IMR-90 (cell line): Measurements from ENCODE around the gene FLT3LG. TPM values are rescaled to one million over a fixed set of nuclear protein-coding genes. Genes with fewer than 3 reads are reported as not detected.

ENCODE experiments used
- ATAC-seq: fragments of 200-7000 bp; cut with Tn5 transposase; 2 replicates; pipeline ENCODE4 v1.9.1; 2020; ENCODE audit warnings: low read depth, mild to moderate bottlenecking, moderate library complexity
- BruUV-seq: library from RNA; stranded (reverse); fragments of 400-500 nt; replicated peaks from 2 replicates; lab custom pipeline; 2021; lab: Mats Ljungman, UMichigan
- CTCF ChIA-PET: fragments of 300-600 bp; formaldehyde crosslinking; extraction: SDS; loops from one replicate; lab custom pipeline; 2021; ENCODE audit warnings: antibody characterized with exemption; lab: Yijun Ruan, JAX
- POLR2A ChIA-PET: fragments of 300-600 bp; sonication (Branson Sonifier 250); formaldehyde crosslinking; loops from one replicate; lab custom pipeline; 2022; ENCODE audit warnings: antibody characterized with exemption; ENCODE audit not compliant: unreplicated experiment; lab: Charles Lee
- DNase-seq: peaks from one replicate; pipeline ENCODE4 v3.0.0; 2013
- H2AFZ ChIP-seq: replicated peaks from 2 replicates; pipeline ENCODE3; 2013; ENCODE audit warnings: low read length, mild to moderate bottlenecking; ENCODE audit not compliant: poor library complexity
- H2AK5ac ChIP-seq: 2 replicates; pipeline ENCODE4 v1.6.1; 2013; ENCODE audit warnings: low read depth, low read length, inconsistent platforms
- H2AK9ac ChIP-seq: replicated peaks from 2 replicates; pipeline ENCODE3; 2013; ENCODE audit warnings: mild to moderate bottlenecking, low read depth, low read length, moderate library complexity; ENCODE audit not compliant: poor library complexity
- H2BK120ac ChIP-seq: 2 replicates; pipeline ENCODE4 v1.6.1; 2013; ENCODE audit warnings: low read depth, low read length, inconsistent platforms
- H2BK15ac ChIP-seq: 3 replicates; pipeline ENCODE4 v1.6.1; 2013; ENCODE audit warnings: low read depth, low read length, inconsistent platforms
- H2BK20ac ChIP-seq: 2 replicates; pipeline ENCODE4 v1.6.1; 2013; ENCODE audit warnings: low read depth, mild to moderate bottlenecking, inconsistent platforms, low read length, moderate library complexity
- H2BK5ac ChIP-seq: 2 replicates; pipeline ENCODE4 v1.6.1; 2013; ENCODE audit warnings: mild to moderate bottlenecking, low read depth, low read length, inconsistent platforms; ENCODE audit not compliant: poor library complexity, severe bottlenecking
- H3K14ac ChIP-seq: replicated peaks from 2 replicates; pipeline ENCODE4 v1.6.1; 2013; ENCODE audit warnings: low read depth, low read length, inconsistent platforms
- H3K18ac ChIP-seq: 2 replicates; pipeline ENCODE4 v1.6.1; 2013; ENCODE audit warnings: low read depth, low read length, control low read depth
- H3K23ac ChIP-seq: 2 replicates; pipeline ENCODE4 v1.6.1; 2013; ENCODE audit warnings: low read depth, low read length, inconsistent platforms
- H3K27ac ChIP-seq: 2 replicates; pipeline ENCODE4 v1.5.1; 2013; ENCODE audit warnings: mild to moderate bottlenecking, control low read depth, low read length; ENCODE audit not compliant: insufficient read depth
- H3K27me3 ChIP-seq: 2 replicates; pipeline ENCODE4 v1.6.1; 2013; ENCODE audit warnings: low read length; ENCODE audit not compliant: control insufficient read depth, insufficient read depth
- H3K36me3 ChIP-seq: 2 replicates; pipeline ENCODE4 v1.6.1; 2013; ENCODE audit warnings: low read length, mixed read lengths; ENCODE audit not compliant: control insufficient read depth, insufficient read depth
- H3K4ac ChIP-seq: 2 replicates; pipeline ENCODE4 v1.6.1; 2013; ENCODE audit warnings: low read depth, low read length, inconsistent platforms
- H3K4me1 ChIP-seq: 2 replicates; pipeline ENCODE4 v1.6.1; 2013; ENCODE audit warnings: low read length, mixed read lengths; ENCODE audit not compliant: control insufficient read depth, insufficient read depth
- H3K4me2 ChIP-seq: 2 replicates; pipeline ENCODE4 v1.6.1; 2013; ENCODE audit warnings: low read depth, mild to moderate bottlenecking, control low read depth, low read length, moderate library complexity
- H3K4me3 ChIP-seq: 2 replicates; pipeline ENCODE4 v1.5.1; 2013; ENCODE audit warnings: low read depth, mild to moderate bottlenecking, control low read depth, low read length, moderate library complexity; ENCODE audit not compliant: insufficient read depth
- H3K56ac ChIP-seq: 2 replicates; pipeline ENCODE4 v1.6.1; 2013; ENCODE audit warnings: low read length, inconsistent platforms; ENCODE audit not compliant: insufficient read depth; ENCODE audit errors: extremely low read depth
- H3K79me1 ChIP-seq, 2 experiments: 2 replicates each; pipeline ENCODE4 v1.6.1; 2013; ENCODE audit warnings: low read length in 2 of 2, inconsistent platforms in 1 of 2, low read depth in 1 of 2
- H3K9ac ChIP-seq: 2 replicates; pipeline ENCODE4 v1.6.1; 2013; ENCODE audit warnings: low read depth, low read length, control low read depth
- H3K9me1 ChIP-seq: 2 replicates; pipeline ENCODE4 v1.6.1; 2013; ENCODE audit warnings: low read length, inconsistent platforms; ENCODE audit not compliant: insufficient read depth
- H3K9me3 ChIP-seq: 2 replicates; pipeline ENCODE4 v1.6.1; 2013; ENCODE audit warnings: low read length; ENCODE audit not compliant: control insufficient read depth, insufficient read depth
- H4K20me1 ChIP-seq: 2 replicates; pipeline ENCODE4 v1.6.1; 2013; ENCODE audit warnings: low read length, inconsistent platforms; ENCODE audit not compliant: insufficient read depth
- H4K5ac ChIP-seq: 2 replicates; pipeline ENCODE4 v1.6.1; 2013; ENCODE audit warnings: mild to moderate bottlenecking, low read depth, low read length, control low read depth
- H4K8ac ChIP-seq, 2 experiments: 2 replicates each; pipeline ENCODE4 v1.6.1; 2013; ENCODE audit warnings: low read depth in 2 of 2, low read length in 2 of 2, control low read depth in 1 of 2, inconsistent platforms in 1 of 2
- H4K91ac ChIP-seq: 2 replicates; pipeline ENCODE4 v1.6.1; 2013; ENCODE audit warnings: low read depth, low read length, inconsistent platforms; ENCODE audit not compliant: insufficient read depth
- CEBPB ChIP-seq: IDR thresholded peaks from 2 replicates; pipeline ENCODE4 v1.6.1; 2012; ENCODE audit warnings: low read depth, low read length, improper control_type of control experiment
- CHD1 ChIP-seq: IDR thresholded peaks from 2 replicates; pipeline ENCODE4 v1.6.1; 2012; ENCODE audit warnings: low read depth, low read length, improper control_type of control experiment
- FOS ChIP-seq: fragments of 150-350 bp; IDR thresholded peaks from 2 replicates; pipeline ENCODE4 v1.6.1; 2016; ENCODE audit warnings: low read depth, low read length
- MAFK ChIP-seq: IDR thresholded peaks from 2 replicates; pipeline ENCODE4 v1.6.1; 2012; ENCODE audit warnings: low read depth, low read length, improper control_type of control experiment
- NFE2L2 ChIP-seq: fragments of 150-350 bp; IDR thresholded peaks from 2 replicates; pipeline ENCODE4 v1.6.1; 2016; ENCODE audit warnings: low read depth, mild to moderate bottlenecking, low read length
- POLR2A ChIP-seq: IDR thresholded peaks from 2 replicates; pipeline ENCODE4 v1.6.1; 2012; ENCODE audit warnings: mild to moderate bottlenecking, low read depth, low read length
- RAD21 ChIP-seq: IDR thresholded peaks from 2 replicates; pipeline ENCODE4 v1.6.1; 2012; ENCODE audit warnings: low read length, improper control_type of control experiment
- RCOR1 ChIP-seq: IDR thresholded peaks from 2 replicates; pipeline ENCODE4 v1.6.1; 2012; ENCODE audit warnings: mild to moderate bottlenecking, low read length, improper control_type of control experiment; ENCODE audit not compliant: insufficient replicate concordance
- RFX5 ChIP-seq: IDR thresholded peaks from 2 replicates; pipeline ENCODE4 v1.8.0; 2012; ENCODE audit warnings: low read depth, mild to moderate bottlenecking, low read length, moderate library complexity
- WGBS, 2 experiments: methylation state at CpG; one replicate each; pipeline versions ENCODE4 v1.1.5 to v1.1.7; 2013; ENCODE audit warnings: missing lambda C conversion rate in 2 of 2; ENCODE audit not compliant: insufficient read length in 1 of 2; ENCODE audit errors: extremely low coverage in 2 of 2; 5-methylcytosine and 5-hydroxymethylcytosine counted together
- dilution Hi-C: fragments of 300-500 bp; cut with HindIII; formaldehyde crosslinking; loops from one replicate; pipeline ENCODE4 v1.14.3; 2018; ENCODE audit warnings: low sequenced_read_pairs; ENCODE audit not compliant: unreplicated experiment
- in situ Hi-C: fragments of 300-500 bp; cut with MboI; formaldehyde crosslinking; loops from 3 replicates; pipeline ENCODE4 v1.14.3; 2019; ENCODE audit warnings: low sequenced_read_pairs, inconsistent platforms, mixed read lengths
- intact Hi-C: fragments of 100-400 bp; cut with micrococcal nuclease; formaldehyde crosslinking; loops from 2 replicates; pipeline ENCODE4 v1.10.0; 2022
- polyA plus RNA-seq, 3 experiments: library from polyadenylated mRNA; depleted of rRNA; stranded (reverse); fragments of >200 nt; gene quantifications; 2 replicates each; pipeline ENCODE4 v1.2.3, GENCODE V29; 2012; ENCODE audit warnings: low replicate concordance in 1 of 3
- total RNA-seq: library from RNA; depleted of rRNA; stranded (reverse); fragments of >200 nt; gene quantifications from 2 replicates; pipeline ENCODE4 v1.2.3, GENCODE V29; 2012
- TF ChIP-seq, protein P1 (sequence below): conservative IDR thresholded peaks from 2 replicates; pipeline ENCODE4 v1.5.1; 2012; ENCODE audit warnings: mild to moderate bottlenecking, low read depth, low read length, improper control_type of control experiment

The FLT3LG gene
- total and polyA plus RNA-seq, 2 of the 4 experiments (the other 2 are of a cell fraction) = 0.90 to 8.3 TPM

DNA sequence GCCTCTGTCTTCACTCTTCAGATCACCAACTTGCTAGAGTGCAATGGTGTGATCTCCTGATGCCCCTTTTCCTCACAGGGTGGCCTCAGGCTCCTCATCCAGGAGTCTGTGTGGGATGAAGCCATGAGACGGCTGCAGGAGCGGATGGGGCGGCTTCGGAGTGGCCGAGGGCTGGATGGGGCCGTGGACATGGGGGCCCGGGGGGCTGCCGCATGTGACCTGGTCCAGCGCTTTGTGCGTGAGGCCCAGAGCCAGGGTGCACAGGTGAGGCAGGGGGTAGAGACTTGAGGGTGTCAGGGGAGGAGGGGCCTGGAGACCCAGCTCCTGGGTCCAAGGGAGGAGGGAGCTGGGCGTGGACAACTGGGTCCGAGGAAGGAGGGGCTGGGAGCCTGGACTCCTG lies 11.5 kb upstream of the FLT3LG start:
- ATAC-seq = no peak

More for the DNA sequence above, 11.5 kb upstream of the FLT3LG start:
- dilution Hi-C loops (no loop called here), in situ Hi-C loops (no loop called here), intact Hi-C loops (no loop called here)
- no peaks in the 10 kb centered on the region for H3K79me1 ChIP-seq
- no peak overlapping the region for H4K5ac ChIP-seq
- CTCF ChIA-PET = no interaction called here
- H3K9me3 ChIP-seq = no peaks in the 10 kb centered on the region
- no peak overlapping the region for H3K9ac ChIP-seq
- no peak overlapping the region for H3K4me3 ChIP-seq
- H2BK5ac ChIP-seq = no peak overlapping the region
- no peak overlapping the region for H3K14ac ChIP-seq
- 100% methylated on average over 3 of the region's 12 CpGs; no CpG with 5 or more reads in 1 of the 2 experiments for WGBS, 2 experiments
- H4K8ac ChIP-seq = no peak overlapping the region
- no peak overlapping the region for H2BK20ac ChIP-seq
- H3K56ac ChIP-seq = no peak overlapping the region
- no peak overlapping the region for H3K4ac ChIP-seq
- H3K4me1 ChIP-seq = no peaks in the 10 kb centered on the region
- TF ChIP-seq CEBPB (no peak), RAD21 (no peak), RFX5 (no peak), POLR2A (no peak), RCOR1 (no peak), CHD1 (no peak), MAFK (no peak), NFE2L2 (no peak), FOS (no peak)
- TF ChIP-seq, protein P1, sequence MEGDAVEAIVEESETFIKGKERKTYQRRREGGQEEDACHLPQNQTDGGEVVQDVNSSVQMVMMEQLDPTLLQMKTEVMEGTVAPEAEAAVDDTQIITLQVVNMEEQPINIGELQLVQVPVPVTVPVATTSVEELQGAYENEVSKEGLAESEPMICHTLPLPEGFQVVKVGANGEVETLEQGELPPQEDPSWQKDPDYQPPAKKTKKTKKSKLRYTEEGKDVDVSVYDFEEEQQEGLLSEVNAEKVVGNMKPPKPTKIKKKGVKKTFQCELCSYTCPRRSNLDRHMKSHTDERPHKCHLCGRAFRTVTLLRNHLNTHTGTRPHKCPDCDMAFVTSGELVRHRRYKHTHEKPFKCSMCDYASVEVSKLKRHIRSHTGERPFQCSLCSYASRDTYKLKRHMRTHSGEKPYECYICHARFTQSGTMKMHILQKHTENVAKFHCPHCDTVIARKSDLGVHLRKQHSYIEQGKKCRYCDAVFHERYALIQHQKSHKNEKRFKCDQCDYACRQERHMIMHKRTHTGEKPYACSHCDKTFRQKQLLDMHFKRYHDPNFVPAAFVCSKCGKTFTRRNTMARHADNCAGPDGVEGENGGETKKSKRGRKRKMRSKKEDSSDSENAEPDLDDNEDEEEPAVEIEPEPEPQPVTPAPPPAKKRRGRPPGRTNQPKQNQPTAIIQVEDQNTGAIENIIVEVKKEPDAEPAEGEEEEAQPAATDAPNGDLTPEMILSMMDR = no peak
- H3K9me1 ChIP-seq = no peaks in the 10 kb centered on the region
- H3K36me3 ChIP-seq = peaks cover 10% of the 10 kb centered on the region
- BruUV-seq = no TSS peak
- H3K4me2 ChIP-seq = no peak overlapping the region
- no peak overlapping the region for H3K23ac ChIP-seq
- H2BK120ac ChIP-seq = no peak overlapping the region
- no peak overlapping the region for H2AK9ac ChIP-seq
- H2AFZ ChIP-seq = no peak overlapping the region
- H3K18ac ChIP-seq = no peak overlapping the region
- H2BK15ac ChIP-seq = no peak overlapping the region
- POLR2A ChIA-PET = no interaction called here
- DNase-seq = no peak
- H4K91ac ChIP-seq = no peak overlapping the region
- H4K20me1 ChIP-seq = no peaks in the 10 kb centered on the region
- H2AK5ac ChIP-seq = no peak overlapping the region
- no peaks in the 10 kb centered on the region for H3K27me3 ChIP-seq
- no peak overlapping the region for H3K27ac ChIP-seq
